Measurements from ENCODE around the gene MRPL37.
"Not testable (repeated sequence)": the region's sequence is repeated elsewhere in the genome, so short reads cannot be mapped to it uniquely, and the experiment has no call there.

MRPL37 gene

DNA sequence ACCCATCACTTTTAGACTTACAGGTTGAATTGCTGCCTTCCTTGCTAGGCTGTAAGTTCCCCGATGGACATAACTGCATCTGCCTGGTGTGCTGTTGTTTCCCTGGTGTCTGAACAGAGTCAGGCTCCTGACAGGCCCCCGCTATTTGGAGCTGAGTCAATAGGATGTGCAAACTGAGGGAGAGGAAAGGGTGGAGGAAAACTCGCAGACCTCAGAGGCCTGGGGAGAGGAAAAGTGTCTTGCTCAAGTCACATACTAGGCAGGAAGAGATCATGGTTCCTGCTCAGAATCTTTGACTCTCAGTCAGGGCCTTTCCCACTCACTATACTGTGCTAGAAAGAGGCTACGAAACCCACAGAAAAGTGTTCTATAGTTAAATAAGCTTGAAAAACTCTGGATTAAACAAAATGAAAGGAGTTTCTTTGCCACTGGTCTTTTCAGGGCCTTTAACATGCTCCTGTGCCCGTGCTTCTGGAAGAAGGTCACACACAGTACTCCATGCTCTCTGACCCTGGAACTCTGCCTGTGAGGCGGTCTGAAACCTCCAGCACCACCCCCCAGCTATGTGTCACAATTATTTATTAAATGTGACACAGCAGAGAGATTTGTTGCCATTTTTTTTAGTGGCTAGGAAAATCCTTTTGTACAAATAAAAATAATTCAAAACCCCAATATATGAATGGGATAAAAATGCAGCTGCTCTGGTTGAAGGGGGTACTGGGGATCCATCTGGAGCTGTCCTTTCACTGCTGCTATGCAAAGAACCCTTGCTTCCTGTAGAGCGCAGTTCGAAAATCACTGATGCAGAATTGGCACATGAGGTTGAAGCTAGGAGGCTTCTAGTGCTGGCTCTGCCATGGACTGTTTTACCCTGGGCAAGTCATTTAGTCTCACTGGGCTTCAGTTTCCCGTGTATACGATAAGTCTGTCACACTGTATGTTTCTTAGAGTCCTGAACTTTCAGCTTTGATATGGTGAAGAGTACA lies 27.1 kb upstream of the MRPL37 start:
- no peak for DNase-seq (ENCODE audit: low spot score)

DNA sequence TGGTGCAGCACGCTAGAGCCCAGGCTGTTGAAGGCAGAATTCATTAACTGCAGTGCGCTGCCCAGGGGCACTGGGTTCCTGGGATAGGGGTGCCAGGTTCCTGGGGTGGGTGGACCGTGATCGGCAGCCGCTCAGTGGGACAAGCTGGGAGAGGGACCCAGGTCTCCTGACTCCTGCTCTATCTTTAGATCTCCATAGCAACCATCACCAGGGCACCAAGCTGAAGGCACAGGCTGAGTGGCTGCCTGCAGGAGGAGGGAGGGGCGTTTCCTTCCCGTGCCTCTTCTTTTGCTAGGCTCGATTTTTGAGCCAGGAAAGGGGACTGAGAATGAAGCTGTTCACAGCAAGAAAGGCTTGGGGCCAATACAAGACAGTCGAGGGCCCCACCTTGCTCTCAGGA lies 26.3 kb upstream of the MRPL37 start:
- no peak for DNase-seq (ENCODE audit: low spot score)

DNA sequence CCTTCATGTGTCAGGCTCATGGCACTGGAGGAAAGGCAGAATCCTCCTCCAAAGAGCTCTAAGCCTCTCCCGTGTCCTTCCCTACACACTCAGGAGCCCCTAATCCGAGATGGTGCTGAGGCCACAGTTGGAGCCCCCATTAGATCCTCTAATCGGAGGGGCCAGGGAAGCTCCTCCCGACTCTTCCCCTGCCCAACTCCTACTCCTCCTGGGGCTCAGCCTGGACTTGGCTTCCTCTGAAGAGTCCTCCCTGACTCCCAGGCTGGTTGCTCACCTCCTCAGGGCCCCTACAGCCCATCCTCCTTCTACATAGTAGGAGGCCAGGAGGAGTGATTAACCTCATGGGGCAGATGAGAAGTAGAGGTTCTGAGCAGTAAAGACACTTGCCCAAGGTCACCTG lies 25.9 kb upstream of the MRPL37 start:
- no peak for DNase-seq (ENCODE audit: low spot score)

DNA sequence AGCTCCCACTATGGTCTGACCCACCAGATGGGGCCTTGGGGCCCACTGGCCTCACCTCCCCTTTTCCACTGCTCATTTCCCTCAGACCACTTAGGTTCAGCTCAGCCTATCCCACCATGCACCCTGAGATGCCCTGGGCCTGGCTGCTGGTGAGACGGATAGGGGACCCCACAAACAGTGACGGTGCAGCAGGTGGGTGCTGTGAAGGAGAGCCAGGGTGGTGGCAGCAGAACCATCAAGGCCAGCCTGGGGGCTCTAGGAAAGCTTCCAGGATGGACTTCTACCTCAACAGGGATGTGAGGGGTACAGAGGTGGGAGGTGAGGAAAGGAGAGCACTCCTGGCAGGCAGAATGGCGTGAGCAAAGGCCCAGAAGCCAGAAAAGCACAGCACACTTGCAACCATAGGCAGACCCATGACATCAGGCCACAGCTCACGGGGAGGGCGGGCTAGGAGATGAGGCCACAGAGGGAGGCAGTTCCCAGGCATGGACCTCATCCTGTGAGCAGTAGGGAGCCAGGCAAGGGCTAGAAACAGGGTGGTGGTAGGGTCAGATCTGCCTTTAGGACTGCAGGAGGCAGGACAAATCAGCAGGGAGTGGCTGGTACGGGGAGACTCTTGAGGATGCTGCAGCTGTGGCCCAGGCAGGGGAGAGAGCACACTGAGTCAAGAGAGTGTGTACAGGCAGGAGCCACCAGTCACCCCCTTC lies 23.2 kb upstream of the MRPL37 start:
- no peak for DNase-seq (ENCODE audit: low spot score)

DNA sequence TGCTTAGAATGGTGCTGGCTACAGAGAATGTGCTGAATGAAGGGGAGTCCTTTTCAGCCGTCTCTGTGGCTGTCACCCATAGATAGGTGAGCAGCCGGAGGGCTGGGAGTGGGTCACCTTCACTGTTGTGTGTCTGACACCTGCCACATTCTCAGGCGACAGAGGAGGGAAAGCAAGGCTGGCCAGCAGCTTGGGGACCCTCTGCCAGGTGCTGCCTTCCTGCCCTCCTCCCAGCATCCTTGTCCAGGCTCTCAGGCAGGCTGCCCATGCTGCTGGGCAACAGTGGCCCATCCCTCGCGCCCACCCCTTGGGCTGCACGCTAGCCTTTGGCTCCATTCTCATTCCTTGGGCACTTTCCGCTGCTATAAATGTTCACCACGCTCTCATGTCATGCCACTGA lies 22.2 kb upstream of the MRPL37 start:
- no peak for DNase-seq (ENCODE audit: low spot score)

DNA sequence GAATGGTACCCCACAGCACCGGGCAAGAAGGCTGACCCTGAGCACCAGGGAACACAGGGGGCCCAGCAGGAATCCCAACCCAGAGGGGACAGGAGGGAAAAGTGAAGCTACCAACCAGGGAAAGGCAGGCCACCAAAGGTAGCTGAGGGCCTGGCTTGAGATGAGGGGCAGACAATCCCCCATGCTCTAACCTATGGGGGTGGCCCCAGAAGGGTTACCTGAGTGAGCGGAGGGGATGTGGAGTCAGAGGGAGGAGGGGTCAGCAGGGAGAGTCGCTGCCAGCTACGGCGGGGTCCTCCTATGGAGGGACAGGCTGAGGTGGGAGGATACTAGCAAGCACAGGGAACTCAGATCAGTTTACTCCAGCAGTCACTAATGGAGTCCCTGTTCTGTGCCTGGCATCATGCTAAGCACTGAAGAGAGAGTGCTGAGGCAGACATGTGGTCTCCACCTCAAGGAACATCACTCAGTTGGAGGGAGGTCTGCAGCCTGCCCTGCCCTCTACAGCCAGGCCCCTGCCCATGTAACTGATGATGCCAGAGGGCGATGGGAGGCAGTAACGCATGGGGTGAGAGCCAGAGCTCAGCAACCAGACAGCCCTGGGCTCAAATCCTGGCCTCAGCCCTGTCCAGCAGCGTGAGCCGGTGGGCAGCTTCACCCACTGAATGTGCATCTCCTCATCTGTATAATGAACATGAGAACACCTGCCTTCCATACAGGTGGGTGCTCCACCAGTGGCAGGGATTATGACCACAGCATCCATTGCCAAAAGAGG lies 21.5 kb upstream of the MRPL37 start:
- DNase-seq (ENCODE audit: low spot score) = no peak

DNA sequence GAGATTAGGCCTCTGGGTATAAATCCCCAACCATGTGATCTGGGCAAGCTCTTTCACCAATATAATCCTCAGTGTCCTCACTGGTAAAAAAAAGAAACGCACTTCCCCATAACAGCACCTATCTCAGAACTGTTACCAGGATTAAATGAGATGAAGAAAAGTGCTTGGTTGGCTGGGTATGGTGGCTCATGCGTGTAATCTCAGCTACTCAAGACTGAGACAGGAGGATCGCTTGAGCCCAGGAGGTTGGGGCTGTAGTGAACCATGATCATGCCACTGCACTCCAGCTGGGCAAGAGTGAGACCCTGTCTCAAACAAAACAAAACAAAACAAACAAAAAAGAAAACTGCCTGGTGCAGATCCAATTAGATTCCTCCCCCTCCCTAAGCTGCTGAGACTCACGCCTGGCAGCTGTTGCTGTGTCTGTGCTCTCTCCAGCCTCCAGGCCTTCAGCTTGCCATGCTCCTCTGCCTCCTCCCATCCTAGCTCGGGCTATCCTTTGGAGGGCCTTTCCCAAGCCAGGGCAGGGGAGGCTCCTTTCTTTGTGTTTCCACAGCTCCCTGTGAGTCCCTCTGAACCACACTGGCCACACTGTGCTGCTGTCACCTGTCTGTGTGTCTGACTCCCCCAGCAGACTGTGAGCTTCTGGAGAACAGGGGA lies 19.1 kb upstream of the MRPL37 start:
- no peak for DNase-seq (ENCODE audit: low spot score)

DNA sequence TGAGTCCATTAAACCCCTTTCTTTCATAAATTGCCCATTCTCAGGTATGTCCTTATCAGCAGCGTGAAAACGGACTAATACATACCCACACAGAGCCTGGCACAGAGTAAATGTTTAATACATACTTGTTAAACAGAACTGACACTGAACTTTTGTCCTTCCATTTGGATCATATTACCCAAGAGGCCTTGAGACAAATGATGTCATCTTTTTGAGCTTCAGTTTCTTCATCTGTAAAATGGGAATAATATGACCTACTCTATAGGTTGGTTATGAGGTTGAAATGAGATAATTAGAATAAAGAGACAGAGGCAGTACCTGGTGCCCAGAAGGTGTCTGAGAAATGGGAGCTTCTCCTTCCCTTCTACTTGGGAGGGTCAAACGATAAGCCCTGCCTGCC lies 13.9 kb upstream of the MRPL37 start:
- no peak for DNase-seq (ENCODE audit: low spot score)

DNA sequence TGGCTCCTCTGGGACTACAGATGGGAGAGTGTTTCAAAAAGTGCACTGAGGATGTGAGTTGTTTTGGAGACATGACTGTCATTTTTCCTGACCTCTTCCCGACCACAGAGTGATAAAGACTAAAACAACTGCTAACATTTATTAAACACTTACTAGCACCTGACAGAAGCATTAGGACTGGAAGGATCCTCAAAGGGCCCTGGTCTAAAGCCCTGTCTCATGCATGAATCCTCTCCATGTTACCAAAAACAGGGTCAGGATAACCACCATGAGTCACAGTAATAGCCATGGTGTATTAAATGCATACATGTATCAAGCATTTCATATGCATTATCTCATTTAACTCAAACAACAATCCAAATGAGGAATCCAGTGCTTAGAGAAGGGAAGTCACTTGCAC lies 11.7 kb upstream of the MRPL37 start:
- DNase-seq (ENCODE audit: low spot score) = no peak

DNA sequence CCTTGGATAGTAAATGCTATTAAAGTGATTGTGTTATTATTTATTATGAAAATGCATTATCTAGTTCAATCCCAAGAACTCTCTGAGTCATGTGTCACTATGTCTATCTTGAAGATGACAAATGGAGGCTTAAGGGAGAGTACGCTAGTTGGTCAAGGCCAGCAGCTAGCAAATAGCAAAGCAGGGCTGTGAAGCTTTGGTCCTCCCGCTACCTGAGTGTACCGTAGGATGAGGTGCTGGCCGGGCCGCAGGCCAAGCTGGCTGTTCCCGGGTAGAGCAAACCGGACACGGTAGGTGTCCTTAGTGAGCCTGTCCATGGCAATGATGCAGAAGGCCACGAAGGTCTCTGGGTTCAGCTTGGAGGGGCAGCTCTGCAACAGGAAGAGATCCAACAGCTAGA lies 9.4 kb upstream of the MRPL37 start:
- DNase-seq (ENCODE audit: low spot score) = no peak

DNA sequence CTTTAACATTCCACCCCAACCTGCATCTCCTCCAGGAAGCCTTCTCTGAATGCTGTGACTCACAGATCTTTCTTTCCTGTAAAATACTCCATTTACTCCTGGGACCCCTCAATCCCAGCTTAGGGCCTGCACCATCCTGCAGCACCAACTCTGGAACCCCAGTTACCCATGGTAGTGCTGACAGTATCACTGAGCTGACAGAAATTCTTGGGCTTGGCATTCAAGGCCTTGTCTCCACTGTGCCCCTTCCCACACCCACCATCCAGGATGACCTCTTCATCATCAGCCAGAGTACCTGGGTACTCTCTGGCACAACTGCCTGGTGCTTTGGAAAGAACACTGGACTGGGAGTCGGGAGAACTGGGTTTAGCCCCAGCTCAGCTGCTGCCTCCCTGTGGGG lies 8.4 kb upstream of the MRPL37 start:
- DNase-seq (ENCODE audit: low spot score) = no peak

DNA sequence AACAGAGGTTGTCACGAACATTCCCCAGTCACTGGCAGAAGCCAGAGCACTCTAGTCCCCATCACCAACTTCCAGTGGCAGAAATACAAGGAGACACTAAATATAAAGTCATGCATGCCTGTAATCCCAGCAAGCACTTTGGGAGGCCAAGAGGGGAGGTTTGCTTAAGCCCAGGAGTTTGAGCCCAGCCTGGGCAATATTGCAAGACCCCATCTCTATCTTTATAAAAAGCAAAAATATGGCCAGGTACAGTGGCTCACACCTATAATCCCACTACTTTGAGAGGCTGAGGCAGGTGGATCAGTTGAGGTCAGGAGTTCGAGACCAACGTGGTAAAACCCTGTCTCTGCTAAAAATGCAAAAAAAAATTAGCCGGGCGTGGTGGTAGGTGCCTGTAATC lies 6.5 kb upstream of the MRPL37 start:
- DNase-seq (ENCODE audit: low spot score) = no peak

DNA sequence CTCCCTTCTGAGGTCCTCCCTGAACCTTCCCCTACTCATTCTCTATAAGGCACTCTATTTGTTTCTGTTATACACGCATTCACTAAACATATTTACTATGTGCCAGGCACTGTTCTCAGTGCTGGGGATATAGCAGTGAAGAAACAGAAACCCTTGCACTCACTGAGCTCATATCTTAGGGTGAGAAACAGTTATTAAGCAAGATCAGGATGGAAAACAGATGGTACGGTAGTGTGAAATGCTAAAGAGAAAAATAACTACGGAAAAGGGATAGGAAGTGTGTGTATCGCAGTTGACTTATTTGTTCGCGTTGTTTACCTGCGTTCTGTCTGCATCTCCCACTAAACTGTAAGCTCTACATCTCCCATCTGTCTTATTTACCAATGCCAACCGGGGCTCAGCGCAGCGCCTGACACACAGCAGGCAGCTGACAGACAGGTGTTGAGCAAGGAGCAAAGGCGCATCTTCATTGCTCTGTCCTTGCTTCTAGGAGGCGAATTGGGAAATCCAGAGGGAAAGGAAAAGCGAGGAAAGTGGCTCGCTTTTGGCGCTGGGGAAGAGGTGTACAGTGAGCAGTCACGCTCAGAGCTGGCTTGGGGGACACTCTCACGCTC lies 709 bp upstream of the MRPL37 start:
- no peak for DNase-seq (ENCODE audit: low spot score)

DNA sequence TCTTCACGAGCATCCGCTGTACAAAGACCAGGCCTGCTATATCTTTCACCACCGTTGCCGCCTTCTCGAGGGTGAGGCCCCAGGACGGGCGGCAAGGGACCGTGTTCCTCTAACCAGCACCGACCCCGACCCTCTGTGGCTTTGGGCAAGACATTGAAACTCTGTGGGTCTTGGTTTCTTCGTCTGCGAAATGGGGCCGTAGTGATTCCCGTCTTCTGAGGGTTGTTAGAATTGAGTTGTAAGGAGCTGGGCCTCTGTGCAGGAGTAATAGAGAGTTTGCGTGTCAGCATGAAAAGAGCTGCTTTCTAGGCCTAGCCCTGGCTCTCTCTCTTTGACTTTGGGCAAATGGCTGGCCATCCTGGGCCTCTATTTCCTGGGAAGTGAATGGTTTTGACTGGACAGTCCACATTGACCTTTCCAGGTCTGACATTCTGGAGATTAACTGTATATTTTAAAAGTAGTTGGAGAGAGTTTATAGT lies 591 bp downstream of the MRPL37 start:
- no peak for DNase-seq (ENCODE audit: low spot score)

DNA sequence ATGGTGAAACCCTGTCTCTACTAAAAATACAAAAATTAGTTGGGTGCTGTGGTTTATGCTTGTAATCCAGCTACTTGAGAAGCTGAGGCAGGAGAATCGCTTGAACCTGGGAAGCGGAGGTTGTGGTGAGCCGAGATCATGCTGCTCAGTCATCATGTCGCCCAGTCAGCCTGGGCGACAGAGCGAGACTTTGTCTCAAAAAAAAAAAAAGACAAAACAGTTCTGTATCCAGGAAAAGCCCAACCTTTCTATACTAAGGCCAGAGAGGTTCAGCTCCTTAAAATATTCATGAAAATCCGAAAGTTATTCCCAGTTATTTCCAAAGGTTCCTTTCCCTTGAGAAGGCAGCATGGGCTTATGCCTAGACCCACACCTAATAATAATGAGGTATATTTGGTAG lies 4.2 kb downstream of the MRPL37 start:
- no peak for DNase-seq (ENCODE audit: low spot score)

DNA sequence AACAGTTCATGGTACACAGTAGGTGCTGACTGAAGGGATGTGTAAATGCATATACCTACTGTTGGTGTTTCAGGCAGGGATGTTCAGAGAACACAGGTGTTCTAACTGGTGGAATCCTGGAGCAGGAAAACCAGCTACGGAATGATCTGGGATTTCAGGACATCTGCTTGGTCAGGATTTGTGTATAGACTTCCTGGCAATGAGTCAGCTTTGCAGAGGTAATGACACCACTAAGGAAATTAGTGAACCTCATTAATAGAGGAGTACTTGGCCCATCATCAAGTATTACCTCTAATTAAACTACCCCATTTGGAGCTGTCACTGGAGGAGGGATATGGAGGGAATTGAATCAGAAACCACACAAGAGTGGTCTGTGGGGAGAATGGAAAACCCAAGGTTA lies 7.3 kb downstream of the MRPL37 start:
- DNase-seq (ENCODE audit: low spot score) = no peak

DNA sequence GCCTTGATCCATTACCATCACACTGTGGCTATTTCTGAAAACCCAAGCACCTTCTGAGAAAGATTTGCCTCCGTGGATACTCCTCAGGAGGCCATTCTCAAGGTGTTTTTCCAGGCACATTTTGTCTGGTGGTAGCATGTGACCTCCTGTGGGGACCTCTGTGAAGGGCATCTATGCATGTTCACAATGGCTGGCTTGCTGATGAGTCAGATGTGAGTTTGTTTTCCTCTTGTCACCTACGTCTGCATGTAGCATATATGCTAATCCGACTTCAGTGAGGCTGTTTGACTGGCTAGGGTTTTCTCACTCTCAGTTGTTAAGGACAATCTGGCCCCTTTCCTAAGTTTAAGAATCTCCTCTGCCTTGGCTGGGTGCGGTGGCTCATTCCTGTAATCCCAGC lies 7.9 kb downstream of the MRPL37 start:
- DNase-seq (ENCODE audit: low spot score) = not testable (repeated sequence)

DNA sequence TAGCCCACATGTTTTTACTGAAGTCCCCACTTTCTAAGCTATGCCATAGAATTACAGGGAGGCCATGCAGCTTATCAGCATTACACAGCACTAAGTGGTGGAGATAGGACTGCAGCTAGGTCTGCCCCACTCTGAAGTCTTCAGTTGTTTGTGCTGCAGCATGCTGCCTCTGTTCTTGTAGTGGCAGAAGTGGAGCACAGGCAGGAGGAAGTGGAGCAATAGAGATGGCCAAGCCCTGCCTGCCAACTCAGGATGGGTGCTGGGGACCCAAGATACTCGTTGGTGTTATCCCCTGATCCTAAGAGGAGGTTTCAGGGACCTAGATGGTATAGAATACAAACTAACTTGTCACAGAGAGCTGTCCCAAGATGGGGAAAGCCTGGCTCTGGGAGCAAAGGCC lies 12.9 kb downstream of the MRPL37 start:
- DNase-seq (ENCODE audit: low spot score) = no peak

DNA sequence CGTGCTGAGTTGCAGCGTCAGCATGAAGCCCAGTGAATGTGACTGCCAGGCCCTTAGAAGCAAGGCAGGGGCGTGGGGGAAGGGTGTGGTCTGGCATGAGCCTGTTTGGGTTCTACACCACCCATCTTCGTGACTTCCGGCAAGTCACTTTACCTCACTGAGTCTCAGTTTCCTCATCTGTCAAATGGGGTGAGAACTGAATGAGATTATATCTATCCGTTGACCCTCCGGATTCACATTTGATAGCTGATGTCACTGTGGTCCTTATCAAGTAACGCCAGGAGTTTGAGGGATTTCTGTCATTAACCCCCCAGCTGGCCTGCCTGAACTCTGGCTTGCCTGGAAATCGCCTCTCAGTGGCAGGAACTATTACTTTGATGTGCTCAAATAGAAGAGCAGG lies 15.6 kb downstream of the MRPL37 start:
- no peak for DNase-seq (ENCODE audit: low spot score)

DNA sequence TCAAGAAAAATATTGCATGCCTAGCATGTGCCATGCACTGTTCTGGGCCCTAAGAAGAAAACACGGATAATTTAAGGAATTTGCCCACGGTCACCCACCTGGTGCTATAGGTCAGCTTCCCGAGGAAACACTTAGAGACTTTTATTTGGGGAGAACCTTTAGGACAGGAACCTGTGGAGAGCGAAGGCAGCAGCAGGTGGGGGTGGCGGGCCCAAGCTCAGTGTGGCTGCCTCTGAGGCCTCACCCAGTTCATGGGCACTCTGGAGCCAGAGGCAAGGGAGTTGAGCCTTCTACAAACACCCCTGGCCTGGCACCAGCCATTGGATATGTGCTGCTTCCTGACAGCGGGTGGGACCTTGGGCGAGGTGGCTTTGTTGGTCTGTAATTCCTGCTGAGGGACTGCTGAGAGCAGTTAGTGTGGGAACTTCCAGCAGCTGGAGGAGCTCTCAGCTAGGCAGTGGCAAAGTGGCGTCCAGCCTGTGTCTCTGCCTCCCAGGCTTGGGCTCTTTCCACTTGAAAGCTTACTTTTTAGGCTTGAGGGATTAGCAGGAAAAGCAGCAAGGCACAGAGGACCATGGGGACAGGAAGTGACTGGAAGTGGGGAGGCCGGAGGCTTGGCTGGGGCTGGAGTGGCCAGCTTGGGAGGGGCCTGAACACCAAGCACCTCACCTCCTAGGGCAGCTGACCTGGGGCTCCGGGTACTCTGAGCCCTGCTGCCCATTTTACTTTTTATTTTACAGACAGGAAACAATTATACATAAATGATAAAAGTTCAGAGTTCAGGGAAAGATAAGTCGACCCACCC lies 19.1 kb downstream of the MRPL37 start:
- no peak for DNase-seq (ENCODE audit: low spot score)

Data from SK-N-DZ (cell line).